ENCODE measurements around the gene LNX1. TPM values are rescaled to one million over a fixed set of nuclear protein-coding genes. Genes with fewer than 3 reads are reported as not detected.

The LNX1 gene
- total and polyA plus RNA-seq, 2 of the 13 experiments (the other 11 are each of a cell fraction or from before 2014, with no cell fraction given) = 0.49 TPM

DNA sequence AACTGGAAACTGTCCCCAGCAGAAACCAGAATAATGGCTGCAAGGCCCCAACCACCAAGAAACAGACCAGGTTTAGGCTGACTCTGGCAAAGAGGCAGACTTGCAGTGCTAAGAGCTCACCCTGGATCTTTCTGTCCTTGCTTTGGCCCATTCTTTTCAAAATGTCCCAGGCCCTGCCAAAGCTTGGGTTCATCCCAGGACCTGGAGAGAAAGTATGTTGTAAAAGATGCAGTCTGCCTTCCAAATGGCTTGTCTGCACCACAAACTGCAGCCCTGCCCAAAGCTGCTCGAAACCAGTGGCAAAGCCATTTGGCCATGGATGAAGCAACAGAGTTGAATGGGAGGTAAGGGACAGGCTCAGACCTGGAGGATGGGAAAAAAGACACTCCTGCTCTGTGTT, 38.0 kb upstream of the LNX1 start (continued):
- TF ChIP-seq SNAI1 (CRISPR knock-in tag; IDR thresholded peaks at IDR 0.05; ENCODE audit: borderline replicate concordance) (no peak), ZNF737 (CRISPR knock-in tag; IDR thresholded peaks at IDR 0.05; ENCODE audit: borderline replicate concordance) (no peak), ZNF30 (CRISPR knock-in tag; IDR thresholded peaks at IDR 0.05) (no peak)

- Histone ChIP-seq H3K27ac (ENCODE audit: extremely low read length, insufficient read depth, low read length) (no peak overlapping the region), H3K27me3 (ENCODE audit: control insufficient read depth in 1 of 2, insufficient read depth in 2 of 2, low read length in 2 of 2) (peaks cover 1 to 7% of the 10 kb centered on the region in 2 experiments; a peak in 1 of 5 replicates), H3K9ac (ENCODE audit: insufficient read depth, low read depth, low read length) (no peak overlapping the region), H3K4me2 (ENCODE audit: low read depth, low read length) (no peak overlapping the region), H3K4me1 (ENCODE audit: insufficient read depth, low read length) (no peaks in the 10 kb centered on the region), H3K36me3 (replicated peaks in 1 of 2; ENCODE audit: control insufficient read depth in 1 of 2, insufficient read depth in 2 of 2, low read length in 2 of 2) (no peaks in the 10 kb centered on the region), H3K4me3 (replicated peaks in 1 of 3; ENCODE audit: insufficient read depth in 1 of 3, low read depth in 2 of 3, low read length in 3 of 3) (no peak overlapping the region), H3K79me2 (ENCODE audit: insufficient read depth, low read length) (no peaks in the 10 kb centered on the region), H3K9me3 (ENCODE audit: low read length) (no peaks in the 10 kb centered on the region), H4K20me1 (ENCODE audit: insufficient read depth, low read length) (no peaks in the 10 kb centered on the region), H2AFZ (ENCODE audit: low read length) (no peak overlapping the region)
- ATAC-seq = no peak
- TF ChIP-seq ZNF333 (CRISPR knock-in tag; IDR thresholded peaks at IDR 0.05; ENCODE audit: borderline replicate concordance) (no peak), SYNCRIP (IDR thresholded peaks at IDR 0.05; ENCODE audit: insufficient read depth, low read depth, low read length) (no peak), NFYC (CRISPR knock-in tag; IDR thresholded peaks at IDR 0.05) (no peak), ATF7 (IDR thresholded peaks at IDR 0.05) (no peak), ATF7 (CRISPR knock-in tag; IDR thresholded peaks at IDR 0.05) (no peak), MLLT10 (CRISPR knock-in tag; IDR thresholded peaks at IDR 0.05) (no peak), ZNF652 (CRISPR knock-in tag; IDR thresholded peaks at IDR 0.05; ENCODE audit: borderline replicate concordance, low read depth) (no peak)
- intact Hi-C loops (cut with micrococcal nuclease; ENCODE audit: unreplicated experiment) (no loop called here), in situ Hi-C loops (cut with HindIII; ENCODE audit: extremely low pct_ligation_motif_present, low pct_unique_long_range_greater_than_20kb) (no loop called here)
- no peak for DNase-seq (ENCODE audit: low spot score)
- WGBS (ENCODE audit: low lambda C conversion rate) = 0% methylated on average over 1 of the region's 1 CpG
- no peak for FAIRE-seq
- ChIA-PET CTCF (ENCODE audit: low intra/inter-chr PET ratio, low total read pairs) (no interaction called here), POLR2A (no interaction called here)
- no TSS peak for BruUV-seq (replicated peaks)
Observed at GRCh38 chr4:53626491-53626890, 35.2 kb upstream of the LNX1 start.

All from HepG2 (cell line).